H1 (cell line): ENCODE data around the gene MRPL39. TPM values are rescaled to one million over a fixed set of nuclear protein-coding genes. Genes with fewer than 3 reads are reported as not detected.

ENCODE experiments used
- CTCF ChIA-PET: fragments of 300-600 bp; sonication (Branson Sonifier 250); formaldehyde crosslinking; loops from one replicate; lab custom pipeline; 2021; ENCODE audit not compliant: partially characterized antibody; lab: Charles Lee
- POLR2A ChIA-PET: fragments of 300-600 bp; sonication (Branson Sonifier 250); formaldehyde crosslinking; loops from one replicate; lab custom pipeline; 2021; ENCODE audit warnings: inconsistent platforms; ENCODE audit not compliant: partially characterized antibody; lab: Charles Lee
- DNase-seq, 2 experiments: peaks; one replicate each; pipeline versions ENCODE4 v3.0.0 to v3.0.0-alpha.2; 2010 to 2022; ENCODE audit warnings: low spot score in 2 of 2, low read depth in 1 of 2, mixed read lengths in 1 of 2
- FAIRE-seq: peaks from 2 replicates; lab custom pipeline; 2011; peaks lifted over from hg19 to GRCh38; lab: Jason Lieb, UNC
- H2AFZ ChIP-seq: 2 replicates; pipeline ENCODE4 v1.8.1; 2012; ENCODE audit warnings: low read length, inconsistent platforms
- H2AK5ac ChIP-seq: 2 replicates; pipeline ENCODE4 v1.6.1; 2013; ENCODE audit warnings: low read depth, low read length
- H2BK120ac ChIP-seq: replicated peaks from 2 replicates; pipeline ENCODE3; 2013; ENCODE audit warnings: low read depth, low read length, inconsistent platforms
- H2BK12ac ChIP-seq: 2 replicates; pipeline ENCODE4 v1.6.1; 2013; ENCODE audit warnings: low read depth, low read length
- H2BK15ac ChIP-seq: 2 replicates; pipeline ENCODE4 v1.6.1; 2013; ENCODE audit warnings: low read length
- H2BK20ac ChIP-seq: 2 replicates; pipeline ENCODE4 v1.6.1; 2013; ENCODE audit warnings: low read length
- H2BK5ac ChIP-seq: 2 replicates; pipeline ENCODE4 v1.6.1; 2013; ENCODE audit warnings: low read depth, low read length
- H3K14ac ChIP-seq: 2 replicates; pipeline ENCODE4 v1.6.1; 2013; ENCODE audit warnings: inconsistent platforms; ENCODE audit not compliant: insufficient read length
- H3K18ac ChIP-seq: 2 replicates; pipeline ENCODE4 v1.6.1; 2013; ENCODE audit warnings: low read length; ENCODE audit errors: extremely low read depth
- H3K23ac ChIP-seq: 2 replicates; pipeline ENCODE4 v1.6.1; 2013; ENCODE audit warnings: inconsistent platforms; ENCODE audit not compliant: insufficient read length
- H3K23me2 ChIP-seq: 2 replicates; pipeline ENCODE4 v1.6.1; 2013; ENCODE audit warnings: low read depth, low read length
- H3K27ac ChIP-seq: 2 replicates; pipeline ENCODE4 v1.6.1; 2011; ENCODE audit warnings: low read depth, low read length, inconsistent platforms
- H3K27me3 ChIP-seq, 4 experiments: replicated peaks in 1 of 4; 1 replicate in 1 of 4; 2 replicates in 3 of 4; pipeline versions ENCODE4 v1.6.1 to v1.8.1; 2011 to 2013; ENCODE audit warnings: low read length in 3 of 4, mild to moderate bottlenecking in 3 of 4, inconsistent platforms in 2 of 4, mixed read lengths in 2 of 4, moderate library complexity in 1 of 4; ENCODE audit not compliant: control insufficient read depth in 3 of 4, insufficient read depth in 3 of 4; ENCODE audit errors: extremely low read depth in 1 of 4
- H3K36me3 ChIP-seq, 4 experiments: 2 replicates each; pipeline versions ENCODE4 v1.6.1 to v1.8.1; 2011 to 2013; ENCODE audit warnings: mild to moderate bottlenecking in 4 of 4, low read length in 3 of 4, moderate library complexity in 2 of 4, control low read depth in 1 of 4, inconsistent platforms in 1 of 4; ENCODE audit not compliant: insufficient read depth in 4 of 4, control insufficient read depth in 2 of 4
- H3K4ac ChIP-seq: replicated peaks from 2 replicates; pipeline ENCODE3; 2013; ENCODE audit warnings: low read length, low read depth, mixed read lengths, inconsistent platforms; ENCODE audit not compliant: insufficient read length
- H3K4me1 ChIP-seq, 4 experiments: replicated peaks in 1 of 4; 1 replicate in 1 of 4; 2 replicates in 3 of 4; pipeline versions ENCODE4 v1.6.1 to v1.8.1; 2011 to 2013; ENCODE audit warnings: low read length in 3 of 4, inconsistent platforms in 2 of 4, mixed read lengths in 1 of 4; ENCODE audit not compliant: insufficient read depth in 4 of 4, control insufficient read depth in 3 of 4
- H3K4me2 ChIP-seq, 2 experiments: 2 replicates each; pipeline versions ENCODE4 v1.6.1 to v1.8.1; 2011 to 2013; ENCODE audit warnings: low read depth in 2 of 2, low read length in 2 of 2, control low read depth in 1 of 2, inconsistent platforms in 1 of 2, mild to moderate bottlenecking in 1 of 2; ENCODE audit not compliant: insufficient read depth in 1 of 2
- H3K4me3 ChIP-seq, 4 experiments: fragments of 200-600, 300-600 bp in 1 of 4; sonication (generic), shearing (Covaris generic), sonication (Bioruptor Twin) in 1 of 4; 2 replicates each; pipeline versions ENCODE4 v1.5.1 to v1.8.1; 2011 to 2016; ENCODE audit warnings: low read length in 4 of 4, low read depth in 3 of 4, control low read depth in 2 of 4, inconsistent platforms in 2 of 4, mild to moderate bottlenecking in 2 of 4, mixed read lengths in 1 of 4, moderate library complexity in 1 of 4; ENCODE audit not compliant: insufficient read depth in 2 of 4; ENCODE audit errors: extremely low read depth in 1 of 4
- H3K56ac ChIP-seq: replicated peaks from 2 replicates; pipeline ENCODE3; 2013; ENCODE audit warnings: low read depth, mild to moderate bottlenecking, mixed read lengths, low read length, inconsistent platforms; ENCODE audit not compliant: insufficient read length
- H3K79me1 ChIP-seq: 2 replicates; pipeline ENCODE4 v1.6.1; 2013; ENCODE audit warnings: low read depth, low read length, control low read depth
- H3K79me2 ChIP-seq, 2 experiments: 2 replicates each; pipeline versions ENCODE4 v1.6.1 to v1.8.1; 2012 to 2013; ENCODE audit warnings: low read length in 2 of 2, mild to moderate bottlenecking in 2 of 2, inconsistent platforms in 1 of 2; ENCODE audit not compliant: insufficient read depth in 2 of 2, control insufficient read depth in 1 of 2
- H3K9ac ChIP-seq, 4 experiments: replicated peaks in 1 of 4; 1 replicate in 1 of 4; 2 replicates in 3 of 4; pipeline versions ENCODE4 v1.6.1 to v1.8.1; 2011 to 2013; ENCODE audit warnings: low read depth in 3 of 4, low read length in 3 of 4, control low read depth in 2 of 4, mild to moderate bottlenecking in 2 of 4, moderate library complexity in 2 of 4, inconsistent platforms in 1 of 4; ENCODE audit errors: extremely low read depth in 1 of 4
- H3K9me3 ChIP-seq, 2 experiments: 2 replicates each; pipeline versions ENCODE4 v1.6.1 to v1.8.1; 2012 to 2013; ENCODE audit warnings: mild to moderate bottlenecking in 2 of 2, moderate library complexity in 2 of 2, control low read depth in 1 of 2, inconsistent platforms in 1 of 2, low read depth in 1 of 2, low read length in 1 of 2, mixed read lengths in 1 of 2; ENCODE audit not compliant: insufficient read depth in 2 of 2
- H4K20me1 ChIP-seq, 2 experiments: replicated peaks in 1 of 2; 2 replicates each; pipeline versions ENCODE3 to v1.8.1; 2011 to 2013; ENCODE audit warnings: inconsistent platforms in 2 of 2, low read length in 2 of 2, mild to moderate bottlenecking in 1 of 2; ENCODE audit not compliant: insufficient read depth in 2 of 2, control insufficient read depth in 1 of 2
- H4K5ac ChIP-seq: 2 replicates; pipeline ENCODE4 v1.6.1; 2013; ENCODE audit warnings: low read length, low read depth, mixed read lengths, inconsistent platforms; ENCODE audit not compliant: insufficient read length
- H4K8ac ChIP-seq: 2 replicates; pipeline ENCODE4 v1.8.0; 2013; ENCODE audit warnings: mild to moderate bottlenecking, moderate library complexity, low read length, inconsistent platforms; ENCODE audit not compliant: insufficient read depth; ENCODE audit errors: extremely low read depth
- H4K91ac ChIP-seq: replicated peaks from 2 replicates; pipeline ENCODE3; 2013; ENCODE audit warnings: low read length, mixed read lengths, inconsistent platforms; ENCODE audit not compliant: insufficient read length
- BRCA1 ChIP-seq: IDR thresholded peaks from 2 replicates; pipeline ENCODE4 v1.6.1; 2012; ENCODE audit warnings: low read depth, low read length, improper control_type of control experiment
- CTBP2 ChIP-seq: IDR thresholded peaks from 2 replicates; pipeline ENCODE4 v1.7.0; 2011; ENCODE audit warnings: borderline replicate concordance, mild to moderate bottlenecking, moderate library complexity, mixed read lengths, low read length; ENCODE audit not compliant: insufficient read depth, insufficient read length
- EGR1 ChIP-seq: IDR thresholded peaks from 2 replicates; pipeline ENCODE4 v1.6.1; 2011; ENCODE audit warnings: low read depth, low read length, borderline replicate concordance
- FOSL1 ChIP-seq: IDR thresholded peaks from 2 replicates; pipeline ENCODE4 v1.6.1; 2011; ENCODE audit warnings: mild to moderate bottlenecking, low read depth, low read length, moderate library complexity; ENCODE audit not compliant: insufficient read depth
- JUN ChIP-seq: IDR thresholded peaks from 2 replicates; pipeline ENCODE4 v1.6.1; 2011; ENCODE audit warnings: low read depth, mild to moderate bottlenecking, improper control_type of control experiment, low read length
- KDM5A ChIP-seq: fragments of 200-600 bp; IDR thresholded peaks from 2 replicates; pipeline ENCODE4 v1.7.1; 2012; ENCODE audit warnings: mild to moderate bottlenecking, low read length, inconsistent platforms, mixed read lengths
- PHF8 ChIP-seq: fragments of 200-600 bp; sonication (generic); conservative IDR thresholded peaks from 2 replicates; pipeline ENCODE4 v1.7.1; 2012; ENCODE audit warnings: low read depth, mild to moderate bottlenecking, inconsistent platforms, low read length, moderate library complexity
- SRF ChIP-seq: IDR thresholded peaks from 2 replicates; pipeline ENCODE4 v1.6.1; 2011; ENCODE audit warnings: mild to moderate bottlenecking, low read depth, low read length, moderate library complexity
- SUZ12 ChIP-seq: fragments of 200-600 bp; sonication (generic); IDR thresholded peaks from 2 replicates; pipeline ENCODE4 v1.6.1; 2012; ENCODE audit warnings: mild to moderate bottlenecking, inconsistent platforms, low read length, moderate library complexity, mixed read lengths
- WGBS, 2 experiments: shearing (Covaris generic) in 1 of 2; methylation state at CpG; one replicate each; pipeline versions ENCODE4 v1.1.6 to v1.1.7; 2013 to 2015; ENCODE audit warnings: low lambda C conversion rate in 2 of 2, mixed read lengths in 2 of 2, inconsistent platforms in 1 of 2, low coverage in 1 of 2, missing lambda C conversion rate in 1 of 2; ENCODE audit not compliant: insufficient replicate concordance in 2 of 2, insufficient coverage in 1 of 2, insufficient read length in 1 of 2; ENCODE audit errors: extremely low coverage in 1 of 2, missing lambda C conversion rate in 1 of 2; 5-methylcytosine and 5-hydroxymethylcytosine counted together
- polyA plus RNA-seq, 7 experiments: library from polyadenylated mRNA; depleted of rRNA in 3 of 7; stranded (reverse) in 5 of 7; unstranded in 2 of 7; fragments of >200 nt in 5 of 7; fragments of 200-250 nt in 2 of 7; gene quantifications; 1 replicate in 5 of 7; 2 replicates in 1 of 7; 4 replicates in 1 of 7; pipeline versions ENCODE4 v1.2.1 to v1.2.3, GENCODE V29; 2011 to 2013; ENCODE audit warnings: missing spikeins in 2 of 7, mixed read lengths in 2 of 7
- total RNA-seq: library from RNA; stranded (reverse); fragmentation: NEBNext Ultra II Directional; extraction: Animal tissue kit (Norgen Biotek cat#: 25700); gene quantifications from 2 replicates; pipeline ENCODE4 v1.2.1, GENCODE V29; 2021
- TF ChIP-seq, protein P1 (sequence below): IDR thresholded peaks from 2 replicates; pipeline ENCODE4 v1.6.1; 2011; ENCODE audit warnings: low read length, improper control_type of control experiment

Gene MRPL39
- total and polyA plus RNA-seq, 2 of the 8 experiments (the other 6 are each of a cell fraction or from before 2014, with no cell fraction given) = 20.3 to 43.2 TPM

DNA sequence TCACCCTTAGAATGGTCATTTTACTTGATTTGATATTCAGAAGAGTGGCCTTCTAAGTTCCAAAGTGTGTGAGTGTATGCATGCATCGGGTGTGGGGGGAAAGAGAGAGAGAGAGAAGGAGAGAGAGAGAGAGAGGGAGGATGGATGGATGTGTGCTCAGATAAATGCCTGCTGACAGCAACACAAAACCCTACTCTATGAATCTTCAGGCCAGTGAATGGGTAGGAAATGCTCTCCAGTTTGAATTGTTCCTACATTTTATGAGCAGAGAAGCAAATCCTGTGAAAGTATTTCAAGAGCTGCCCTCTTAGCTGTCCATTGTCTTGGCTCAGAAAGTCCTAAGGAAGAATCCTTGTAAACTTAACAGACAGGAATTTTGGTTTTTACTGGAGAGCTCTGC is 39.2 kb upstream of the MRPL39 start:
- no peak overlapping the region for H3K56ac ChIP-seq
- H3K4me1 ChIP-seq = no peaks in the 10 kb centered on the region
- H2BK5ac ChIP-seq = no peak overlapping the region
- 43% methylated on average over 1 of the region's 1 CpG; no CpG with 5 or more reads in 1 of the 2 experiments for WGBS, 2 experiments
- no peak overlapping the region for H3K14ac ChIP-seq
- no peak overlapping the region for H3K4me3 ChIP-seq
- no peaks in the 10 kb centered on the region; the same call in 1 of the 2 replicates for H3K79me1 ChIP-seq
- FAIRE-seq = no peak
- no peak overlapping the region for H2AFZ ChIP-seq
- no peak overlapping the region for H3K4ac ChIP-seq
- no peak overlapping the region for H4K5ac ChIP-seq
- H3K23ac ChIP-seq = no peak overlapping the region
- no peak overlapping the region for H3K18ac ChIP-seq
- TF ChIP-seq EGR1 (no peak), CTBP2 (no peak), BRCA1 (no peak), JUN (no peak), KDM5A (no peak), FOSL1 (no peak), PHF8 (no peak), SUZ12 (no peak), SRF (no peak)
- TF ChIP-seq, protein P1, sequence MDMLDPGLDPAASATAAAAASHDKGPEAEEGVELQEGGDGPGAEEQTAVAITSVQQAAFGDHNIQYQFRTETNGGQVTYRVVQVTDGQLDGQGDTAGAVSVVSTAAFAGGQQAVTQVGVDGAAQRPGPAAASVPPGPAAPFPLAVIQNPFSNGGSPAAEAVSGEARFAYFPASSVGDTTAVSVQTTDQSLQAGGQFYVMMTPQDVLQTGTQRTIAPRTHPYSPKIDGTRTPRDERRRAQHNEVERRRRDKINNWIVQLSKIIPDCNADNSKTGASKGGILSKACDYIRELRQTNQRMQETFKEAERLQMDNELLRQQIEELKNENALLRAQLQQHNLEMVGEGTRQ = no peak
- no peaks in the 10 kb centered on the region for H3K23me2 ChIP-seq
- H3K4me2 ChIP-seq = no peak overlapping the region
- DNase-seq = no peak
- no peaks in the 10 kb centered on the region for H3K79me2 ChIP-seq
- H4K91ac ChIP-seq = no peak overlapping the region
- H3K36me3 ChIP-seq = no peaks in the 10 kb centered on the region; a peak in 1 of 8 replicates
- H4K20me1 ChIP-seq = no peaks in the 10 kb centered on the region
- no peak overlapping the region for H2BK12ac ChIP-seq
- ChIA-PET POLR2A (interaction anchor here (0.6 to 0.9 kb wide), 2 partner anchors 50 to 88 kb away, joined by 3 read pairs; partner anchors contain the start of gene ATP5PF), CTCF (interaction anchor here (0.7 to 1.5 kb wide), 3 partner anchors 9 to 83 kb away, joined by 3 to 4 read pairs (median 3); no protein-coding TSS in a partner anchor)
- no peak overlapping the region for H3K9ac ChIP-seq
- H3K27ac ChIP-seq = no peak overlapping the region
- H2AK5ac ChIP-seq = no peak overlapping the region
- H3K27me3 ChIP-seq = no peaks in the 10 kb centered on the region
- no peaks in the 10 kb centered on the region for H3K9me3 ChIP-seq
- H2BK20ac ChIP-seq = no peak overlapping the region
- H2BK120ac ChIP-seq = no peak overlapping the region
- H4K8ac ChIP-seq = no peak overlapping the region
- no peak overlapping the region for H2BK15ac ChIP-seq
